Right ventricle myocardium inferior (tissue), 1 donor: Measurements from ENCODE around the gene PCYT2. TPM values are rescaled to one million over a fixed set of nuclear protein-coding genes. Genes with fewer than 3 reads are reported as not detected.

Experiments used
- total RNA-seq: library from RNA; stranded (reverse); fragmentation: NEBNext Ultra II Directional; extraction: Animal tissue kit (Norgen Biotek cat#: 25700); gene quantifications from one replicate; pipeline ENCODE4 v1.2.1, GENCODE V29; 2021
- donor health status: DM: no; HTN: yes; CAD: no; lungs with severe emphysema.

The PCYT2 gene
- total RNA-seq, 1 donor from 2014 or later = 31.0 TPM

Other genes with a start within 250 kb of the PCYT2 start
- 18.6 TPM for gene OXLD1, start 244.8 kb downstream of the PCYT2 start, total RNA-seq
- 6.1 TPM for gene CCDC137, start 244.7 kb downstream of the PCYT2 start, total RNA-seq
- gene ARL16, start 227.6 kb downstream of the PCYT2 start, total RNA-seq = 11.9 TPM
- 36.6 TPM for gene HGS, start 227.4 kb downstream of the PCYT2 start, total RNA-seq
- 177 TPM for gene MRPL12, start 208.0 kb downstream of the PCYT2 start, total RNA-seq
- gene SLC25A10, start 199.1 kb downstream of the PCYT2 start, total RNA-seq = 7.4 TPM
- not detected for gene GCGR, start 107.2 kb downstream of the PCYT2 start, total RNA-seq
- gene MCRIP1, start 78.1 kb downstream of the PCYT2 start, total RNA-seq = 109 TPM
- gene PPP1R27, start 76.3 kb downstream of the PCYT2 start, total RNA-seq = not detected
- 355 TPM for gene P4HB, start 50.9 kb downstream of the PCYT2 start, total RNA-seq
- gene ARHGDIA, start 40.1 kb downstream of the PCYT2 start, total RNA-seq = 126 TPM
- 35.5 TPM for gene ALYREF, start 19.8 kb downstream of the PCYT2 start, total RNA-seq
- gene ANAPC11, start 19.7 kb downstream of the PCYT2 start, total RNA-seq = 179 TPM
- 0.38 TPM for gene NPB, start 9.2 kb downstream of the PCYT2 start, total RNA-seq
- 6.2 TPM for gene SIRT7, start 6.8 kb upstream of the PCYT2 start, total RNA-seq
- gene MAFG, start 16.3 kb upstream of the PCYT2 start, total RNA-seq = 26.2 TPM
- 6.2 TPM for gene PYCR1, start 25.9 kb upstream of the PCYT2 start, total RNA-seq
- 3.7 TPM for gene MYADML2, start 35.8 kb upstream of the PCYT2 start, total RNA-seq
- 0.89 TPM for gene NOTUM, start 49.8 kb upstream of the PCYT2 start, total RNA-seq
- 25.5 TPM for gene ASPSCR1, start 66.2 kb upstream of the PCYT2 start, total RNA-seq
- gene CENPX, start 111.5 kb upstream of the PCYT2 start, total RNA-seq = 30.5 TPM
- gene LRRC45, start 111.9 kb upstream of the PCYT2 start, total RNA-seq = 5.3 TPM
- 2.2 TPM for gene RAC3, start 120.3 kb upstream of the PCYT2 start, total RNA-seq
- 175 TPM for gene DCXR, start 126.3 kb upstream of the PCYT2 start, total RNA-seq
- 19.3 TPM for gene RFNG, start 140.4 kb upstream of the PCYT2 start, total RNA-seq
- 80.9 TPM for gene GPS1, start 140.5 kb upstream of the PCYT2 start, total RNA-seq
- gene DUS1L, start 154.4 kb upstream of the PCYT2 start, total RNA-seq = 59.3 TPM
- 46.6 TPM for gene FASN, start 186.8 kb upstream of the PCYT2 start, total RNA-seq